HCT116 (cell line): Measurements from ENCODE around the gene OTOP2.

ENCODE experiments used
- ATF3 ChIP-seq: IDR thresholded peaks from 2 replicates; pipeline ENCODE4 v1.6.1; 2012
- CEBPB ChIP-seq: IDR thresholded peaks from 2 replicates; pipeline ENCODE4 v1.6.1; 2012; ENCODE audit warnings: low read depth
- CTCF ChIP-seq, 3 experiments: fragments of 200-600 bp in 1 of 3; sonication (generic) in 1 of 3; IDR thresholded peaks in 2 of 3; conservative IDR thresholded peaks in 1 of 3; 2 replicates each; pipeline ENCODE4 v1.5.1; 2012 to 2017; ENCODE audit warnings: low read depth in 2 of 3, low read length in 2 of 3, antibody characterized with exemption in 1 of 3, borderline replicate concordance in 1 of 3, control low read depth in 1 of 3, mild to moderate bottlenecking in 1 of 3, mixed read lengths in 1 of 3, mixed run types in 1 of 3, moderate library complexity in 1 of 3; ENCODE audit not compliant: insufficient read depth in 1 of 3
- POLR2A ChIP-seq: IDR thresholded peaks from 2 replicates; pipeline ENCODE4 v1.7.0; 2011; ENCODE audit warnings: borderline replicate concordance; ENCODE audit not compliant: insufficient read depth, insufficient read length; ENCODE audit errors: extremely low read depth

DNA sequence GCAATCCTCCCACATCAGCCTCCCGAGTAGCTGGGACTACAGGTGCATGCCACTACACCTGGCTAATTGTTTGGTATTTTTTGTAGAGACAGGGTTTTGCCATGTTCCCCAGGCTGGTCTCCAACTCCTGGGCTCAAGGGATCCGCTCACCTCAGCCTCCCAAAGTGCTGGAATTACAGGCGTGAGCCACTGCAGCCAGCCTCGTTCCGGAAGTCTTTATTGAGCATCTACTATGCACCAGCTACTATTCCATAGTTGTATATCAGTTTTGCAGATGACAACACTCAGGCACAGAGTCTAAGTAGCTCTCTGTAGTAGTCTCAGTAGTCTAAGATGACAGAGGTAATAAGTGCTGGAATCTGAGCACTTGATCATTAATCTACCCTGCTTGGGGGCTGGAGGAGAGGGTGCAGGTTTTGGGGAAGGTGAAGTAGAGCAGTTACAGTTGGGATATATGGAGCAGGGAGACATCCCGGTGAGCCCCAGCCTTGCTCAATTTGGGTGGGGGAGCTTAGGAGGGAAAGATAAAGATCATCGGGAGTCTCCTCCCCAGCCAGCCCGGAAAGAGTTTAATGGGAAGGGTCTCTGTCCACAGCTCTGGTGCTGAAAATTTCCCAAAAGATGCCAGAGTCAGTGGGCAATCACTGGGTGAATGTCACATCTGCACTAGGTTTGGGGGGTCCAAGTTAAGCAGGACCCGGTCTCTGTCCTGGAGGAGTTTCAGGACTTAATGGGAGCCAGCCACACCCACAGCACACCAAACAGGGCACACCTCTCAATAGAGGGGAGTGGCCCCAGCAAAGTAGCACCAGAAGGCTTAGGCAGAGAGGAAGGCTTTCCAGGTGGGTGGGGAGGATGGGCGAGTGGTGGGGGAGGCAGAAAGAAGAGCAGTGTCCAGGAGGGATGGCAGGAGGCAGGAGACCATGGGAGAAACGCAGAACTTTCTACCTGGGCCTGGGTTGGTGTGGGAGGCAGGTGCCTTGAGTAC is 13.3 kb downstream of the OTOP2 start:
- TF ChIP-seq CEBPB (no peak), CTCF (IDR thresholded peaks at IDR 0.05 in 2 of 3, conservative IDR thresholded peaks at IDR 0.05 in 1 of 3; ENCODE audit: borderline replicate concordance in 1 of 3, insufficient read depth in 1 of 3, low read depth in 2 of 3, low read length in 2 of 3) (no peak), POLR2A (no peak), ATF3 (no peak)
